Heart left ventricle (tissue), 13 donors: Measurements from ENCODE around the gene SLC35B3.

ENCODE experiments used
- POLR2A ChIP-seq, 2 donors: fragments of 450-650 bp; IDR thresholded peaks; one replicate each; pipeline ENCODE4 v1.6.1; 2017; ENCODE audit warnings: antibody characterized with exemption in 2 of 2, mild to moderate bottlenecking in 2 of 2, moderate library complexity in 2 of 2
- TF ChIP-seq, protein P1 (sequence below), 12 donors: fragments of 200-600 bp; sonication (generic) in 4 of 12; IDR thresholded peaks; one replicate each; pipeline versions ENCODE4 v1.5.0 to v1.8.0; 2018 to 2022; ENCODE audit warnings: antibody characterized with exemption in 12 of 12, mild to moderate bottlenecking in 5 of 12
- donor health status: ischemic (EF 13 %, LVEDD 7.1; RV severe dilation, severe dysfunction).
- donor health status: DM: no; HTN: yes; CAD: no.
- donor health status: DM: no; HTN: no; CAD: no.
- donor health status: ischemic (EF 25% LVEDD 6.9; RV normal size, moderate dysfunction).
- donor health status: ischemic (EF 25% LVEDD 5.7; RV mildly dilated, moderate dysfunction).
- donor health status: ischemic (EF 35%, LVEDD 5.7; RV mildly dilated, moderate dysfunction).
- donor health status: nonischemic (EF 11% LVEDD 7.7; RV severe dilation, severe dysfunction).
- donor health status: DM: yes; HTN: yes; CAD: no.
- donor health status: PGD.
- donor health status: ischemic (EF 29% LVEDD 5.4; RV normal size, mild dysfunction).
- donor health status: nonischemic (EF 23%, LVEDD 6.1; RV moderate dilation, normal function).

GRCh38 chr6:8391934-8392333 is 43.4 kb downstream of the SLC35B3 start:
- TF ChIP-seq POLR2A (IDR thresholded peaks at IDR 0.05) = no peak
- TF ChIP-seq, protein P1, sequence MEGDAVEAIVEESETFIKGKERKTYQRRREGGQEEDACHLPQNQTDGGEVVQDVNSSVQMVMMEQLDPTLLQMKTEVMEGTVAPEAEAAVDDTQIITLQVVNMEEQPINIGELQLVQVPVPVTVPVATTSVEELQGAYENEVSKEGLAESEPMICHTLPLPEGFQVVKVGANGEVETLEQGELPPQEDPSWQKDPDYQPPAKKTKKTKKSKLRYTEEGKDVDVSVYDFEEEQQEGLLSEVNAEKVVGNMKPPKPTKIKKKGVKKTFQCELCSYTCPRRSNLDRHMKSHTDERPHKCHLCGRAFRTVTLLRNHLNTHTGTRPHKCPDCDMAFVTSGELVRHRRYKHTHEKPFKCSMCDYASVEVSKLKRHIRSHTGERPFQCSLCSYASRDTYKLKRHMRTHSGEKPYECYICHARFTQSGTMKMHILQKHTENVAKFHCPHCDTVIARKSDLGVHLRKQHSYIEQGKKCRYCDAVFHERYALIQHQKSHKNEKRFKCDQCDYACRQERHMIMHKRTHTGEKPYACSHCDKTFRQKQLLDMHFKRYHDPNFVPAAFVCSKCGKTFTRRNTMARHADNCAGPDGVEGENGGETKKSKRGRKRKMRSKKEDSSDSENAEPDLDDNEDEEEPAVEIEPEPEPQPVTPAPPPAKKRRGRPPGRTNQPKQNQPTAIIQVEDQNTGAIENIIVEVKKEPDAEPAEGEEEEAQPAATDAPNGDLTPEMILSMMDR (IDR thresholded peaks at IDR 0.05) = no peak
